H1 (cell line): ENCODE measurements around the gene PDE8A. TPM values are rescaled to one million over a fixed set of nuclear protein-coding genes. Genes with fewer than 3 reads are reported as not detected.

Source experiments
- BACH1 ChIP-seq: IDR thresholded peaks from 2 replicates; pipeline ENCODE4 v1.6.1; 2012; ENCODE audit warnings: low read length, improper control_type of control experiment
- GABPA ChIP-seq: IDR thresholded peaks from 2 replicates; pipeline ENCODE4 v1.6.1; 2011; ENCODE audit warnings: mild to moderate bottlenecking, low read length, moderate library complexity, borderline replicate concordance; ENCODE audit not compliant: insufficient read depth
- HDAC6 ChIP-seq: IDR thresholded peaks from one replicate; pipeline ENCODE4 v1.7.1; 2012; ENCODE audit warnings: low read depth, mild to moderate bottlenecking, inconsistent platforms, low read length, moderate library complexity
- JUND ChIP-seq: IDR thresholded peaks from 2 replicates; pipeline ENCODE4 v1.6.1; 2011; ENCODE audit warnings: mild to moderate bottlenecking, improper control_type of control experiment, low read length
- KDM5A ChIP-seq: fragments of 200-600 bp; IDR thresholded peaks from 2 replicates; pipeline ENCODE4 v1.7.1; 2012; ENCODE audit warnings: mild to moderate bottlenecking, low read length, inconsistent platforms, mixed read lengths
- PHF8 ChIP-seq: fragments of 200-600 bp; sonication (generic); conservative IDR thresholded peaks from 2 replicates; pipeline ENCODE4 v1.7.1; 2012; ENCODE audit warnings: low read depth, mild to moderate bottlenecking, inconsistent platforms, low read length, moderate library complexity
- POLR2A ChIP-seq, 2 experiments: IDR thresholded peaks; 1 replicate in 1 of 2; 2 replicates in 1 of 2; pipeline ENCODE4 v1.6.1; 2011; ENCODE audit warnings: low read depth in 2 of 2, low read length in 2 of 2, mild to moderate bottlenecking in 2 of 2; ENCODE audit errors: control extremely low read depth in 1 of 2
- RFX5 ChIP-seq: IDR thresholded peaks from 2 replicates; pipeline ENCODE4 v1.6.1; 2011; ENCODE audit warnings: low read depth, low read length, improper control_type of control experiment, borderline replicate concordance
- SRF ChIP-seq: IDR thresholded peaks from 2 replicates; pipeline ENCODE4 v1.6.1; 2011; ENCODE audit warnings: mild to moderate bottlenecking, low read depth, low read length, moderate library complexity
- TAF1 ChIP-seq: IDR thresholded peaks from 2 replicates; pipeline ENCODE4 v1.6.1; 2011; ENCODE audit warnings: mild to moderate bottlenecking, low read depth, low read length
- TBP ChIP-seq: IDR thresholded peaks from 2 replicates; pipeline ENCODE4 v1.6.1; 2011; ENCODE audit warnings: low read depth, low read length, improper control_type of control experiment
- polyA plus RNA-seq, 7 experiments: library from polyadenylated mRNA; depleted of rRNA in 3 of 7; stranded (reverse) in 5 of 7; unstranded in 2 of 7; fragments of >200 nt in 5 of 7; fragments of 200-250 nt in 2 of 7; gene quantifications; 1 replicate in 5 of 7; 2 replicates in 1 of 7; 4 replicates in 1 of 7; pipeline versions ENCODE4 v1.2.1 to v1.2.3, GENCODE V29; 2011 to 2013; ENCODE audit warnings: missing spikeins in 2 of 7, mixed read lengths in 2 of 7
- total RNA-seq: library from RNA; stranded (reverse); fragmentation: NEBNext Ultra II Directional; extraction: Animal tissue kit (Norgen Biotek cat#: 25700); gene quantifications from 2 replicates; pipeline ENCODE4 v1.2.1, GENCODE V29; 2021
- TF ChIP-seq, protein P1 (sequence below): fragments of 300-600 bp; sonication (generic); IDR thresholded peaks from 2 replicates; pipeline ENCODE4 v1.7.1; 2012; ENCODE audit warnings: low read length, moderate library complexity, mild to moderate bottlenecking, inconsistent platforms; ENCODE audit not compliant: insufficient replicate concordance

The PDE8A gene
- total and polyA plus RNA-seq, 2 of the 8 experiments (the other 6 are each of a cell fraction or from before 2014, with no cell fraction given): 6.9 to 7.8 TPM

- TF ChIP-seq, protein P1, sequence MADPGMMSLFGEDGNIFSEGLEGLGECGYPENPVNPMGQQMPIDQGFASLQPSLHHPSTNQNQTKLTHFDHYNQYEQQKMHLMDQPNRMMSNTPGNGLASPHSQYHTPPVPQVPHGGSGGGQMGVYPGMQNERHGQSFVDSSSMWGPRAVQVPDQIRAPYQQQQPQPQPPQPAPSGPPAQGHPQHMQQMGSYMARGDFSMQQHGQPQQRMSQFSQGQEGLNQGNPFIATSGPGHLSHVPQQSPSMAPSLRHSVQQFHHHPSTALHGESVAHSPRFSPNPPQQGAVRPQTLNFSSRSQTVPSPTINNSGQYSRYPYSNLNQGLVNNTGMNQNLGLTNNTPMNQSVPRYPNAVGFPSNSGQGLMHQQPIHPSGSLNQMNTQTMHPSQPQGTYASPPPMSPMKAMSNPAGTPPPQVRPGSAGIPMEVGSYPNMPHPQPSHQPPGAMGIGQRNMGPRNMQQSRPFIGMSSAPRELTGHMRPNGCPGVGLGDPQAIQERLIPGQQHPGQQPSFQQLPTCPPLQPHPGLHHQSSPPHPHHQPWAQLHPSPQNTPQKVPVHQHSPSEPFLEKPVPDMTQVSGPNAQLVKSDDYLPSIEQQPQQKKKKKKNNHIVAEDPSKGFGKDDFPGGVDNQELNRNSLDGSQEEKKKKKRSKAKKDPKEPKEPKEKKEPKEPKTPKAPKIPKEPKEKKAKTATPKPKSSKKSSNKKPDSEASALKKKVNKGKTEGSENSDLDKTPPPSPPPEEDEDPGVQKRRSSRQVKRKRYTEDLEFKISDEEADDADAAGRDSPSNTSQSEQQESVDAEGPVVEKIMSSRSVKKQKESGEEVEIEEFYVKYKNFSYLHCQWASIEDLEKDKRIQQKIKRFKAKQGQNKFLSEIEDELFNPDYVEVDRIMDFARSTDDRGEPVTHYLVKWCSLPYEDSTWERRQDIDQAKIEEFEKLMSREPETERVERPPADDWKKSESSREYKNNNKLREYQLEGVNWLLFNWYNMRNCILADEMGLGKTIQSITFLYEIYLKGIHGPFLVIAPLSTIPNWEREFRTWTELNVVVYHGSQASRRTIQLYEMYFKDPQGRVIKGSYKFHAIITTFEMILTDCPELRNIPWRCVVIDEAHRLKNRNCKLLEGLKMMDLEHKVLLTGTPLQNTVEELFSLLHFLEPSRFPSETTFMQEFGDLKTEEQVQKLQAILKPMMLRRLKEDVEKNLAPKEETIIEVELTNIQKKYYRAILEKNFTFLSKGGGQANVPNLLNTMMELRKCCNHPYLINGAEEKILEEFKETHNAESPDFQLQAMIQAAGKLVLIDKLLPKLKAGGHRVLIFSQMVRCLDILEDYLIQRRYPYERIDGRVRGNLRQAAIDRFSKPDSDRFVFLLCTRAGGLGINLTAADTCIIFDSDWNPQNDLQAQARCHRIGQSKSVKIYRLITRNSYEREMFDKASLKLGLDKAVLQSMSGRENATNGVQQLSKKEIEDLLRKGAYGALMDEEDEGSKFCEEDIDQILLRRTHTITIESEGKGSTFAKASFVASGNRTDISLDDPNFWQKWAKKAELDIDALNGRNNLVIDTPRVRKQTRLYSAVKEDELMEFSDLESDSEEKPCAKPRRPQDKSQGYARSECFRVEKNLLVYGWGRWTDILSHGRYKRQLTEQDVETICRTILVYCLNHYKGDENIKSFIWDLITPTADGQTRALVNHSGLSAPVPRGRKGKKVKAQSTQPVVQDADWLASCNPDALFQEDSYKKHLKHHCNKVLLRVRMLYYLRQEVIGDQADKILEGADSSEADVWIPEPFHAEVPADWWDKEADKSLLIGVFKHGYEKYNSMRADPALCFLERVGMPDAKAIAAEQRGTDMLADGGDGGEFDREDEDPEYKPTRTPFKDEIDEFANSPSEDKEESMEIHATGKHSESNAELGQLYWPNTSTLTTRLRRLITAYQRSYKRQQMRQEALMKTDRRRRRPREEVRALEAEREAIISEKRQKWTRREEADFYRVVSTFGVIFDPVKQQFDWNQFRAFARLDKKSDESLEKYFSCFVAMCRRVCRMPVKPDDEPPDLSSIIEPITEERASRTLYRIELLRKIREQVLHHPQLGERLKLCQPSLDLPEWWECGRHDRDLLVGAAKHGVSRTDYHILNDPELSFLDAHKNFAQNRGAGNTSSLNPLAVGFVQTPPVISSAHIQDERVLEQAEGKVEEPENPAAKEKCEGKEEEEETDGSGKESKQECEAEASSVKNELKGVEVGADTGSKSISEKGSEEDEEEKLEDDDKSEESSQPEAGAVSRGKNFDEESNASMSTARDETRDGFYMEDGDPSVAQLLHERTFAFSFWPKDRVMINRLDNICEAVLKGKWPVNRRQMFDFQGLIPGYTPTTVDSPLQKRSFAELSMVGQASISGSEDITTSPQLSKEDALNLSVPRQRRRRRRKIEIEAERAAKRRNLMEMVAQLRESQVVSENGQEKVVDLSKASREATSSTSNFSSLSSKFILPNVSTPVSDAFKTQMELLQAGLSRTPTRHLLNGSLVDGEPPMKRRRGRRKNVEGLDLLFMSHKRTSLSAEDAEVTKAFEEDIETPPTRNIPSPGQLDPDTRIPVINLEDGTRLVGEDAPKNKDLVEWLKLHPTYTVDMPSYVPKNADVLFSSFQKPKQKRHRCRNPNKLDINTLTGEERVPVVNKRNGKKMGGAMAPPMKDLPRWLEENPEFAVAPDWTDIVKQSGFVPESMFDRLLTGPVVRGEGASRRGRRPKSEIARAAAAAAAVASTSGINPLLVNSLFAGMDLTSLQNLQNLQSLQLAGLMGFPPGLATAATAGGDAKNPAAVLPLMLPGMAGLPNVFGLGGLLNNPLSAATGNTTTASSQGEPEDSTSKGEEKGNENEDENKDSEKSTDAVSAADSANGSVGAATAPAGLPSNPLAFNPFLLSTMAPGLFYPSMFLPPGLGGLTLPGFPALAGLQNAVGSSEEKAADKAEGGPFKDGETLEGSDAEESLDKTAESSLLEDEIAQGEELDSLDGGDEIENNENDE: no peak
- no peak for TF ChIP-seq HDAC6
- TF ChIP-seq POLR2A (IDR thresholded peaks at IDR 0.05; ENCODE audit: control extremely low read depth in 1 of 2, low read depth in 2 of 2, low read length in 2 of 2): no peak
- no peak for TF ChIP-seq RFX5
- TF ChIP-seq BACH1: no peak
- no peak for TF ChIP-seq SRF
- TF ChIP-seq GABPA: no peak
- no peak for TF ChIP-seq JUND
- TF ChIP-seq TBP: no peak
- TF ChIP-seq KDM5A: no peak
- no peak for TF ChIP-seq PHF8
- no peak for TF ChIP-seq TAF1
Measured at GRCh38 chr15:85047271-85047948, 65.8 kb downstream of the PDE8A start (continued).
